HEK293 (cell line): Measurements from ENCODE around the gene PIK3R2.
A peak's percentile ranks its signal among the peaks of the same experiment; 100 is the strongest.

Experiments
- CTCF ChIA-PET: fragments of 350-600 bp; formaldehyde crosslinking; extraction: SDS; loops from one replicate; lab custom pipeline; 2021; ENCODE audit warnings: antibody characterized with exemption; lab: Yijun Ruan, JAX
- POLR2A ChIA-PET: fragments of 300-600 bp; formaldehyde crosslinking; extraction: SDS; loops from one replicate; lab custom pipeline; 2020; ENCODE audit warnings: antibody characterized with exemption, inconsistent platforms; lab: Yijun Ruan, JAX
- H3K27ac ChIP-seq: fragments of 200-500 bp; sonication (Bioruptor generic); 2 replicates; pipeline ENCODE4 v1.5.1; 2014; ENCODE audit warnings: low read depth, low read length, control low read depth, inconsistent platforms; ENCODE audit errors: extremely low read depth
- H3K36me3 ChIP-seq, 2 experiments: fragments of 200-500 bp in 1 of 2; sonication (Bioruptor generic) in 1 of 2; 1 replicate in 1 of 2; 2 replicates in 1 of 2; pipeline ENCODE4 v1.5.1; 2014 to 2017; ENCODE audit warnings: inconsistent platforms in 2 of 2, low read length in 2 of 2; ENCODE audit not compliant: control insufficient read depth in 2 of 2, insufficient read depth in 1 of 2
- H3K4me1 ChIP-seq: fragments of 200-500 bp; sonication (Bioruptor generic); 2 replicates; pipeline ENCODE4 v1.5.1; 2014; ENCODE audit warnings: mild to moderate bottlenecking, low read length, inconsistent platforms; ENCODE audit not compliant: control insufficient read depth, insufficient read depth
- H3K4me3 ChIP-seq: 2 replicates; pipeline ENCODE4 v1.5.1; 2011; ENCODE audit warnings: low read depth, mild to moderate bottlenecking, control low read depth, low read length, moderate library complexity
- H3K9me3 ChIP-seq: fragments of 200-500 bp; sonication (Bioruptor generic); 2 replicates; pipeline ENCODE4 v1.5.1; 2014; ENCODE audit warnings: low read depth, low read length, inconsistent platforms; ENCODE audit not compliant: control insufficient read depth, insufficient read depth
- BCL11B ChIP-seq: fragments of 450-650 bp; formaldehyde crosslinking; IDR thresholded peaks from 2 replicates; pipeline ENCODE4 v1.5.1; 2016; ENCODE audit warnings: low read depth, missing biosample characterization, missing genetic modification characterization
- FEZF1 ChIP-seq: fragments of 450-650 bp; formaldehyde crosslinking; IDR thresholded peaks from 2 replicates; pipeline ENCODE4 v1.5.1; 2016; ENCODE audit warnings: missing biosample characterization, missing genetic modification characterization
- GLIS1 ChIP-seq: fragments of 450-650 bp; formaldehyde crosslinking; IDR thresholded peaks from 2 replicates; pipeline ENCODE4 v1.5.1; 2016; ENCODE audit warnings: missing biosample characterization, missing genetic modification characterization
- HOXD13 ChIP-seq: sonication (generic); formaldehyde crosslinking; IDR thresholded peaks from 2 replicates; pipeline ENCODE4 v1.8.0; 2022; ENCODE audit warnings: missing genetic modification reagents, borderline replicate concordance
- MZF1 ChIP-seq: fragments of 450-650 bp; formaldehyde crosslinking; IDR thresholded peaks from 2 replicates; pipeline ENCODE4 v1.5.1; 2017; ENCODE audit warnings: missing biosample characterization, missing genetic modification characterization, borderline replicate concordance
- OSR2 ChIP-seq: fragments of 450-650 bp; formaldehyde crosslinking; IDR thresholded peaks from 2 replicates; pipeline ENCODE4 v1.5.1; 2016; ENCODE audit warnings: missing biosample characterization, missing genetic modification characterization
- SETDB1 ChIP-seq: IDR thresholded peaks from one replicate; pipeline ENCODE4 v1.6.1; 2017; ENCODE audit warnings: mild to moderate bottlenecking, low read length, moderate library complexity, mixed read lengths; ENCODE audit not compliant: insufficient read length
- TCF7L2 ChIP-seq: IDR thresholded peaks from 2 replicates; pipeline ENCODE4 v1.6.1; 2011; ENCODE audit warnings: low read depth, mild to moderate bottlenecking, inconsistent platforms, low read length, moderate library complexity, borderline replicate concordance
- WT1 ChIP-seq: fragments of 450-650 bp; formaldehyde crosslinking; IDR thresholded peaks from 2 replicates; pipeline ENCODE4 v1.5.1; 2016; ENCODE audit warnings: missing biosample characterization, missing genetic modification characterization
- ZBTB21 ChIP-seq: fragments of 450-650 bp; formaldehyde crosslinking; IDR thresholded peaks from 2 replicates; pipeline ENCODE4 v1.5.1; 2017; ENCODE audit warnings: missing biosample characterization, missing genetic modification characterization
- ZFP41 ChIP-seq: fragments of 450-650 bp; formaldehyde crosslinking; IDR thresholded peaks from 2 replicates; pipeline ENCODE4 v1.5.1; 2016; ENCODE audit warnings: missing biosample characterization, missing genetic modification characterization, borderline replicate concordance
- ZNF121 ChIP-seq: fragments of 450-650 bp; formaldehyde crosslinking; IDR thresholded peaks from 2 replicates; pipeline ENCODE4 v1.5.1; 2016; ENCODE audit warnings: missing biosample characterization, missing genetic modification characterization
- ZNF133 ChIP-seq: fragments of 450-650 bp; formaldehyde crosslinking; IDR thresholded peaks from 2 replicates; pipeline ENCODE4 v1.5.1; 2016; ENCODE audit warnings: missing biosample characterization, missing genetic modification characterization
- ZNF23 ChIP-seq: fragments of 450-650 bp; formaldehyde crosslinking; IDR thresholded peaks from 2 replicates; pipeline ENCODE4 v1.5.1; 2016; ENCODE audit warnings: missing biosample characterization, missing genetic modification characterization, borderline replicate concordance
- ZNF391 ChIP-seq: fragments of 450-650 bp; formaldehyde crosslinking; IDR thresholded peaks from 2 replicates; pipeline ENCODE4 v1.5.1; 2016; ENCODE audit warnings: low read depth, missing biosample characterization, missing genetic modification characterization, borderline replicate concordance
- ZNF510 ChIP-seq: fragments of 450-650 bp; formaldehyde crosslinking; IDR thresholded peaks from 2 replicates; pipeline ENCODE4 v1.5.1; 2018; ENCODE audit warnings: mild to moderate bottlenecking, missing genetic modification characterization, missing biosample characterization; ENCODE audit not compliant: insufficient replicate concordance
- ZNF629 ChIP-seq: fragments of 450-650 bp; formaldehyde crosslinking; IDR thresholded peaks from 2 replicates; pipeline ENCODE4 v1.5.1; 2017; ENCODE audit warnings: missing biosample characterization, missing genetic modification characterization
- ZNF664 ChIP-seq: fragments of 450-650 bp; formaldehyde crosslinking; IDR thresholded peaks from 2 replicates; pipeline ENCODE4 v1.5.1; 2016; ENCODE audit warnings: missing biosample characterization, missing genetic modification characterization
- ZNF76 ChIP-seq: fragments of 450-650 bp; formaldehyde crosslinking; IDR thresholded peaks from 2 replicates; pipeline ENCODE4; 2016; ENCODE audit warnings: low read depth, missing biosample characterization, missing genetic modification characterization, borderline replicate concordance
- TF ChIP-seq, protein P1 (sequence below): fragments of 450-650 bp; formaldehyde crosslinking; IDR thresholded peaks from 2 replicates; pipeline ENCODE4 v1.5.1; 2016; ENCODE audit warnings: missing biosample characterization, missing genetic modification characterization
- TF ChIP-seq, protein P2 (sequence below): IDR thresholded peaks from 2 replicates; pipeline ENCODE4 v1.6.1; 2011; ENCODE audit warnings: mild to moderate bottlenecking, low read depth, low read length, borderline replicate concordance
- TF ChIP-seq, protein P3 (sequence below): sonication (generic); formaldehyde crosslinking; IDR thresholded peaks from 2 replicates; pipeline ENCODE4 v1.8.1; 2022; ENCODE audit warnings: mild to moderate bottlenecking, moderate library complexity, missing genetic modification reagents
- TF ChIP-seq, protein P4 (sequence below): fragments of 450-650 bp; formaldehyde crosslinking; IDR thresholded peaks from 2 replicates; pipeline ENCODE4 v1.5.1; 2016; ENCODE audit warnings: missing biosample characterization, missing genetic modification characterization
- TF ChIP-seq, protein P5 (sequence below): fragments of 450-650 bp; formaldehyde crosslinking; IDR thresholded peaks from 2 replicates; pipeline ENCODE4 v1.5.1; 2017; ENCODE audit warnings: missing biosample characterization, missing genetic modification characterization
- TF ChIP-seq, protein P6 (sequence below): fragments of 450-650 bp; formaldehyde crosslinking; IDR thresholded peaks from 2 replicates; pipeline ENCODE4 v1.5.1; 2016; ENCODE audit warnings: missing biosample characterization, missing genetic modification characterization

Gene PIK3R2

DNA sequence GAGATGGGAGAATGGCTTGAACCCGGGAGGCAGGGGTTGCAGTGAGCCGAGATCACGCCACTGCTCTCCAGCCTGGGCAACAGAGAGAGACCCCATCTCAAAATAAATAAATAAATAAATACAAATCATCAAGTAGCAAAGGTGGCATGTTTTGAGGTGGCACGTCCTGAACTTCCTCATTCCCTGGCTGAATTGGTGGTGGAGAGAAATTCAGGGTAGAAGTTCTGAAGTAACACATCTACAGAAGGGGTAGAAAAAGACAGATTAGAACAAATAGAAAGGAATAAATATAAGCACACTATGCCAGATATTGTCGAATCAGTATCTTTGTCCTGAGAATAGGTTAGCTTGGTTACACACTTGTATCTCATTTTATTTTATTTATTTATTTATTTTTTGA lies 27.0 kb downstream of the PIK3R2 start:
- ChIA-PET POLR2A (interaction anchor here (1.1 kb wide), 1 partner anchor 13 kb away, joined by 4 read pairs; the partner anchor contains the start of gene MPV17L2), CTCF (interaction anchor here (0.6 kb wide), 1 partner anchor 46 kb away, joined by 5 read pairs; no protein-coding TSS in a partner anchor)
- H3K27ac ChIP-seq = no peak overlapping the region
- H3K4me3 ChIP-seq = no peak overlapping the region
- no peaks in the 10 kb centered on the region for H3K9me3 ChIP-seq
- no peak for TF ChIP-seq ZNF629 (tag by site-specific recombination)
- 0 out of 2 replicates have a peak, but pooled peaks have one; percentile 20 for TF ChIP-seq ZNF121 (tag by site-specific recombination)
- H3K4me1 ChIP-seq = no peaks in the 10 kb centered on the region
- peaks cover 0 to 7% of the 10 kb centered on the region in 2 experiments; a peak in 1 of 3 replicates for H3K36me3 ChIP-seq

DNA sequence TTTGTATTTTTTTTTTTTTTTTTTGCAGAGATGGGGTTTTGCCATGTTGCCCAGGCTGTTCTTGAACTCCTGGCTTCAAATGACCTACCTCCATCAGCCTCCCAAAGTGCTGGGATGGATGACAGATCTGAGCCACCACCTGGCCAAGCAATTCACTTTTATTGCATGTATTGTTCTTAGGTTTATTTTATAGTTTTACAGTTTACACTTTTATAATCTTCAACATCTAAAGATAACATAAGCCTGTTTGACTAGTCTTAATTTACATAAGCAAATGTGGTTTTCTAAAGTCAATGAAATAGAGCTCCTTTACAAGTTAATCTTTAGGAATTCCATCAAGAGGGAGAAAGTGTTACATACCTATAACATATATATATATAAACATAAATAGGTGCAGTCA lies 30.6 kb downstream of the PIK3R2 start:
- CTCF ChIA-PET = interaction anchor here (0.6 to 1.4 kb wide), 6 partner anchors 22 to 324 kb away, joined by 3 to 6 read pairs (median 3); no protein-coding TSS in a partner anchor
- Histone ChIP-seq H3K4me1 (no peaks in the 10 kb centered on the region), H3K27ac (no peak overlapping the region), H3K4me3 (no peak overlapping the region), H3K9me3 (no peaks in the 10 kb centered on the region), H3K36me3 (no peaks in the 10 kb centered on the region)
- POLR2A ChIA-PET = interaction anchor here (0.7 to 2.3 kb wide), 2 partner anchors 9 to 232 kb away, joined by 3 to 8 read pairs; partner anchors contain the start of gene MPV17L2
- TF ChIP-seq, protein P1, sequence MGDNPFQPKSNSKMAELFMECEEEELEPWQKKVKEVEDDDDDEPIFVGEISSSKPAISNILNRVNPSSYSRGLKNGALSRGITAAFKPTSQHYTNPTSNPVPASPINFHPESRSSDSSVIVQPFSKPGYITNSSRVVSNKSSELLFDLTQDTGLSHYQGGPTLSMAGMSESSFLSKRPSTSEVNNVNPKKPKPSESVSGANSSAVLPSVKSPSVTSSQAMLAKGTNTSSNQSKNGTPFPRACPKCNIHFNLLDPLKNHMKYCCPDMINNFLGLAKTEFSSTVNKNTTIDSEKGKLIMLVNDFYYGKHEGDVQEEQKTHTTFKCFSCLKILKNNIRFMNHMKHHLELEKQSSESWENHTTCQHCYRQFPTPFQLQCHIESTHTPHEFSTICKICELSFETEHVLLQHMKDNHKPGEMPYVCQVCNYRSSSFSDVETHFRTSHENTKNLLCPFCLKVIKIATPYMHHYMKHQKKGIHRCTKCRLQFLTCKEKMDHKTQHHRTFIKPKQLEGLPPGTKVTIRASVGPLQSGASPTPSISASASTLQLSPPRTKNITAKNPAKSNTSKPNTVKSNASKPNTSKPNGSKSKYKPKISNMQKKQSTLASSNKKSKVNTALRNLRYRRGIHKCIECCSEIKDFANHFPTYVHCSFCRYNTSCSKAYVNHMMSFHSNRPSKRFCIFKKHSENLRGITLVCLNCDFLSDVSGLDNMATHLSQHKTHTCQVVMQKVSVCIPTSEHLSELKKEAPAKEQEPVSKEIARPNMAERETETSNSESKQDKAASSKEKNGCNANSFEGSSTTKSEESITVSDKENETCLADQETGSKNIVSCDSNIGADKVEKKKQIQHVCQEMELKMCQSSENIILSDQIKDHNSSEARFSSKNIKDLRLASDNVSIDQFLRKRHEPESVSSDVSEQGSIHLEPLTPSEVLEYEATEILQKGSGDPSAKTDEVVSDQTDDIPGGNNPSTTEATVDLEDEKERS (tag by site-specific recombination) = no peak
- TF ChIP-seq, protein P2, sequence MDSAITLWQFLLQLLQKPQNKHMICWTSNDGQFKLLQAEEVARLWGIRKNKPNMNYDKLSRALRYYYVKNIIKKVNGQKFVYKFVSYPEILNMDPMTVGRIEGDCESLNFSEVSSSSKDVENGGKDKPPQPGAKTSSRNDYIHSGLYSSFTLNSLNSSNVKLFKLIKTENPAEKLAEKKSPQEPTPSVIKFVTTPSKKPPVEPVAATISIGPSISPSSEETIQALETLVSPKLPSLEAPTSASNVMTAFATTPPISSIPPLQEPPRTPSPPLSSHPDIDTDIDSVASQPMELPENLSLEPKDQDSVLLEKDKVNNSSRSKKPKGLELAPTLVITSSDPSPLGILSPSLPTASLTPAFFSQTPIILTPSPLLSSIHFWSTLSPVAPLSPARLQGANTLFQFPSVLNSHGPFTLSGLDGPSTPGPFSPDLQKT = no peak
- TF ChIP-seq, protein P3, sequence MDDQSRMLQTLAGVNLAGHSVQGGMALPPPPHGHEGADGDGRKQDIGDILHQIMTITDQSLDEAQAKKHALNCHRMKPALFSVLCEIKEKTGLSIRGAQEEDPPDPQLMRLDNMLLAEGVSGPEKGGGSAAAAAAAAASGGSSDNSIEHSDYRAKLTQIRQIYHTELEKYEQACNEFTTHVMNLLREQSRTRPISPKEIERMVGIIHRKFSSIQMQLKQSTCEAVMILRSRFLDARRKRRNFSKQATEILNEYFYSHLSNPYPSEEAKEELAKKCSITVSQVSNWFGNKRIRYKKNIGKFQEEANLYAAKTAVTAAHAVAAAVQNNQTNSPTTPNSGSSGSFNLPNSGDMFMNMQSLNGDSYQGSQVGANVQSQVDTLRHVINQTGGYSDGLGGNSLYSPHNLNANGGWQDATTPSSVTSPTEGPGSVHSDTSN = no peak
- no peak for TF ChIP-seq ZNF391
- TF ChIP-seq ZNF23 (tag by site-specific recombination) = no peak
- no peak for TF ChIP-seq ZNF510 (tag by site-specific recombination)
- TF ChIP-seq, protein P4, sequence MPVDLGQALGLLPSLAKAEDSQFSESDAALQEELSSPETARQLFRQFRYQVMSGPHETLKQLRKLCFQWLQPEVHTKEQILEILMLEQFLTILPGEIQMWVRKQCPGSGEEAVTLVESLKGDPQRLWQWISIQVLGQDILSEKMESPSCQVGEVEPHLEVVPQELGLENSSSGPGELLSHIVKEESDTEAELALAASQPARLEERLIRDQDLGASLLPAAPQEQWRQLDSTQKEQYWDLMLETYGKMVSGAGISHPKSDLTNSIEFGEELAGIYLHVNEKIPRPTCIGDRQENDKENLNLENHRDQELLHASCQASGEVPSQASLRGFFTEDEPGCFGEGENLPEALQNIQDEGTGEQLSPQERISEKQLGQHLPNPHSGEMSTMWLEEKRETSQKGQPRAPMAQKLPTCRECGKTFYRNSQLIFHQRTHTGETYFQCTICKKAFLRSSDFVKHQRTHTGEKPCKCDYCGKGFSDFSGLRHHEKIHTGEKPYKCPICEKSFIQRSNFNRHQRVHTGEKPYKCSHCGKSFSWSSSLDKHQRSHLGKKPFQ (tag by site-specific recombination) = 0 out of 2 replicates have a peak, but pooled peaks have one; percentile 37
- peak; percentile 42 for TF ChIP-seq GLIS1
- TF ChIP-seq FEZF1 (tag by site-specific recombination) = peak; percentile 28; the same call in 1 of the 2 replicates
- TF ChIP-seq ZNF76 (tag by site-specific recombination) = no peak
- TF ChIP-seq, protein P5, sequence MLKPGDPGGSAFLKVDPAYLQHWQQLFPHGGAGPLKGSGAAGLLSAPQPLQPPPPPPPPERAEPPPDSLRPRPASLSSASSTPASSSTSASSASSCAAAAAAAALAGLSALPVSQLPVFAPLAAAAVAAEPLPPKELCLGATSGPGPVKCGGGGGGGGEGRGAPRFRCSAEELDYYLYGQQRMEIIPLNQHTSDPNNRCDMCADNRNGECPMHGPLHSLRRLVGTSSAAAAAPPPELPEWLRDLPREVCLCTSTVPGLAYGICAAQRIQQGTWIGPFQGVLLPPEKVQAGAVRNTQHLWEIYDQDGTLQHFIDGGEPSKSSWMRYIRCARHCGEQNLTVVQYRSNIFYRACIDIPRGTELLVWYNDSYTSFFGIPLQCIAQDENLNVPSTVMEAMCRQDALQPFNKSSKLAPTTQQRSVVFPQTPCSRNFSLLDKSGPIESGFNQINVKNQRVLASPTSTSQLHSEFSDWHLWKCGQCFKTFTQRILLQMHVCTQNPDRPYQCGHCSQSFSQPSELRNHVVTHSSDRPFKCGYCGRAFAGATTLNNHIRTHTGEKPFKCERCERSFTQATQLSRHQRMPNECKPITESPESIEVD (tag by site-specific recombination) = peak; percentile 65
- TF ChIP-seq HOXD13 = no peak
- TF ChIP-seq ZFP41 = no peak
- no peak for TF ChIP-seq ZNF133 (tag by site-specific recombination)
- peak; percentile 48; the same call in 1 of the 2 replicates for TF ChIP-seq WT1
- TF ChIP-seq BCL11B (tag by site-specific recombination) = no peak
- TF ChIP-seq OSR2 (tag by site-specific recombination) = peak; percentile 51; the same call in 1 of the 2 replicates
- no peak for TF ChIP-seq SETDB1
- TF ChIP-seq ZNF664 (tag by site-specific recombination) = no peak
- no peak for TF ChIP-seq TCF7L2
- TF ChIP-seq, protein P6, sequence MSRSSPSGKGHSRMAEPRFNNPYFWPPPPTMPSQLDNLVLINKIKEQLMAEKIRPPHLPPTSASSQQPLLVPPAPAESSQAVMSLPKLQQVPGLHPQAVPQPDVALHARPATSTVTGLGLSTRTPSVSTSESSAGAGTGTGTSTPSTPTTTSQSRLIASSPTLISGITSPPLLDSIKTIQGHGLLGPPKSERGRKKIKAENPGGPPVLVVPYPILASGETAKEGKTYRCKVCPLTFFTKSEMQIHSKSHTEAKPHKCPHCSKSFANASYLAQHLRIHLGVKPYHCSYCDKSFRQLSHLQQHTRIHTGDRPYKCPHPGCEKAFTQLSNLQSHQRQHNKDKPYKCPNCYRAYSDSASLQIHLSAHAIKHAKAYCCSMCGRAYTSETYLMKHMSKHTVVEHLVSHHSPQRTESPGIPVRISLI (tag by site-specific recombination) = no peak
- no peak for TF ChIP-seq MZF1 (tag by site-specific recombination)
- TF ChIP-seq ZBTB21 = no peak
